ENCODE measurements around the gene PTPRN2.

The PTPRN2 gene

GRCh38 chr7:158291998-158292397 lies 295.6 kb downstream of the PTPRN2 start:
- TF ChIP-seq CTCF (conservative IDR thresholded peaks at IDR 0.05; ENCODE audit: low read length), result no peak
- no peak for DNase-seq (ENCODE audit: low read depth)
- H3K4me3 ChIP-seq (ENCODE audit: low read length), result no peak overlapping the region

GRCh38 chr7:158289761-158290523 lies 297.7 kb downstream of the PTPRN2 start:
- TF ChIP-seq CTCF (conservative IDR thresholded peaks at IDR 0.05; ENCODE audit: low read length), result no peak
- no peak for DNase-seq (ENCODE audit: low read depth)
- no peak overlapping the region for H3K4me3 ChIP-seq (ENCODE audit: low read length)

- no peak for DNase-seq (ENCODE audit: low read depth)
- TF ChIP-seq CTCF (conservative IDR thresholded peaks at IDR 0.05; ENCODE audit: low read length), result no peak
- no peak overlapping the region for H3K4me3 ChIP-seq (ENCODE audit: low read length)
These were observed 298.4 kb downstream of the PTPRN2 start for GRCh38 chr7:158289231-158289630.

GRCh38 chr7:158286210-158286609 lies 301.4 kb downstream of the PTPRN2 start:
- H3K4me3 ChIP-seq (ENCODE audit: low read length), result no peak overlapping the region
- DNase-seq (ENCODE audit: low read depth), result no peak
- TF ChIP-seq CTCF (conservative IDR thresholded peaks at IDR 0.05; ENCODE audit: low read length), result no peak

GRCh38 chr7:158285383-158285770 lies 302.2 kb downstream of the PTPRN2 start:
- H3K4me3 ChIP-seq (ENCODE audit: low read length), result no peak overlapping the region
- no peak for DNase-seq (ENCODE audit: low read depth)
- no peak for TF ChIP-seq CTCF (conservative IDR thresholded peaks at IDR 0.05; ENCODE audit: low read length)

GRCh38 chr7:158284617-158285382 lies 302.8 kb downstream of the PTPRN2 start:
- no peak for TF ChIP-seq CTCF (conservative IDR thresholded peaks at IDR 0.05; ENCODE audit: low read length)

GRCh38 chr7:158284121-158284520 lies 303.5 kb downstream of the PTPRN2 start:
- TF ChIP-seq CTCF (conservative IDR thresholded peaks at IDR 0.05; ENCODE audit: low read length), result no peak
- no peak for DNase-seq (ENCODE audit: low read depth)
- no peak overlapping the region for H3K4me3 ChIP-seq (ENCODE audit: low read length)

More at GRCh38 chr7:158284617-158285382, 302.8 kb downstream of the PTPRN2 start:
- DNase-seq (ENCODE audit: low read depth), result no peak
- no peak overlapping the region for H3K4me3 ChIP-seq (ENCODE audit: low read length)

Measured in AG10803 (cell line).